ENCODE data around the gene TGFBR3L.

The TGFBR3L gene

GRCh38 chr19:7944177-7944761 is 29.6 kb downstream of the TGFBR3L start (continued):
- TF ChIP-seq ZNF366 (tag by site-specific recombination; conservative IDR thresholded peaks at IDR 0.05) (peak; percentile 54; the same call in 1 of the 2 replicates), REST (tag by site-specific recombination; IDR thresholded peaks at IDR 0.05) (peak; percentile 92), ZNF26 (tag by site-specific recombination; IDR thresholded peaks at IDR 0.05) (no peak), BCL6B (tag by site-specific recombination; IDR thresholded peaks at IDR 0.05) (no peak), ZNF211 (tag by site-specific recombination; IDR thresholded peaks at IDR 0.05; ENCODE audit: low read depth) (no peak), MYNN (tag by site-specific recombination; IDR thresholded peaks at IDR 0.05; ENCODE audit: borderline replicate concordance) (no peak), ZNF280C (tag by site-specific recombination; IDR thresholded peaks at IDR 0.05) (no peak), ZFP37 (tag by site-specific recombination; IDR thresholded peaks at IDR 0.05) (peak; percentile 79; the same call in 1 of the 2 replicates), ZNF114 (tag by site-specific recombination; IDR thresholded peaks at IDR 0.05) (no peak), GLIS1 (tag by site-specific recombination; IDR thresholded peaks at IDR 0.05) (peak; percentile 33), ZNF223 (tag by site-specific recombination; IDR thresholded peaks at IDR 0.05) (peak; percentile 41; the same call in 1 of the 2 replicates), ZSCAN18 (tag by site-specific recombination; IDR thresholded peaks at IDR 0.05) (0 out of 2 replicates have a peak, but pooled peaks have one; percentile 31)

- Histone ChIP-seq H3K4me1 (ENCODE audit: control insufficient read depth, insufficient read depth, low read length) (no peaks in the 10 kb centered on the region), H3K9me3 (ENCODE audit: control insufficient read depth, insufficient read depth, low read depth, low read length) (no peaks in the 10 kb centered on the region), H3K27ac (ENCODE audit: extremely low read depth, low read depth, low read length) (no peak overlapping the region), H3K4me3 (ENCODE audit: low read depth, low read length) (no peak overlapping the region), H3K36me3 (ENCODE audit: control insufficient read depth in 2 of 2, insufficient read depth in 1 of 2, low read length in 2 of 2) (peaks cover 0 to 3% of the 10 kb centered on the region in 2 experiments; a peak in 1 of 3 replicates)
- TF ChIP-seq SCRT2 (tag by site-specific recombination; IDR thresholded peaks at IDR 0.05): peak; percentile 70
- no peak for TF ChIP-seq ZNF10 (tag by site-specific recombination; IDR thresholded peaks at IDR 0.05)
- TF ChIP-seq ZNF26 (tag by site-specific recombination; IDR thresholded peaks at IDR 0.05): no peak
- no peak for TF ChIP-seq ZNF580 (tag by site-specific recombination; IDR thresholded peaks at IDR 0.05)
- no peak for TF ChIP-seq PBX3 (CRISPR knock-in tag; IDR thresholded peaks at IDR 0.05)
- TF ChIP-seq ZNF629 (tag by site-specific recombination; IDR thresholded peaks at IDR 0.05): no peak
- peak; percentile 99 for TF ChIP-seq ZNF112 (tag by site-specific recombination; IDR thresholded peaks at IDR 0.05)
- no peak for TF ChIP-seq ZSCAN23 (tag by site-specific recombination; IDR thresholded peaks at IDR 0.05)
- TF ChIP-seq ZNF335 (tag by site-specific recombination; conservative IDR thresholded peaks at IDR 0.05): no peak
- no peak for TF ChIP-seq ZNF530 (tag by site-specific recombination; IDR thresholded peaks at IDR 0.05; ENCODE audit: low read depth)
- TF ChIP-seq ZNF548 (tag by site-specific recombination; IDR thresholded peaks at IDR 0.05): no peak
- no peak for TF ChIP-seq ZNF501 (tag by site-specific recombination; IDR thresholded peaks at IDR 0.05)
- CTCF ChIA-PET: interaction anchor here (1.0 kb wide), 1 partner anchor 22 kb away, joined by 4 read pairs; no protein-coding TSS in a partner anchor
- POLR2A ChIA-PET: no interaction called here
These were observed 33.3 kb downstream of the TGFBR3L start for GRCh38 chr19:7947939-7948338.
